ENCODE measurements around the gene ARV1. TPM values are rescaled to one million over a fixed set of nuclear protein-coding genes. Genes with fewer than 3 reads are reported as not detected.

The ARV1 gene
- polyA plus RNA-seq, 1 donor (not counting 4 experiments of a cell fraction or from before 2014, with no cell fraction given): 38.1 TPM

DNA sequence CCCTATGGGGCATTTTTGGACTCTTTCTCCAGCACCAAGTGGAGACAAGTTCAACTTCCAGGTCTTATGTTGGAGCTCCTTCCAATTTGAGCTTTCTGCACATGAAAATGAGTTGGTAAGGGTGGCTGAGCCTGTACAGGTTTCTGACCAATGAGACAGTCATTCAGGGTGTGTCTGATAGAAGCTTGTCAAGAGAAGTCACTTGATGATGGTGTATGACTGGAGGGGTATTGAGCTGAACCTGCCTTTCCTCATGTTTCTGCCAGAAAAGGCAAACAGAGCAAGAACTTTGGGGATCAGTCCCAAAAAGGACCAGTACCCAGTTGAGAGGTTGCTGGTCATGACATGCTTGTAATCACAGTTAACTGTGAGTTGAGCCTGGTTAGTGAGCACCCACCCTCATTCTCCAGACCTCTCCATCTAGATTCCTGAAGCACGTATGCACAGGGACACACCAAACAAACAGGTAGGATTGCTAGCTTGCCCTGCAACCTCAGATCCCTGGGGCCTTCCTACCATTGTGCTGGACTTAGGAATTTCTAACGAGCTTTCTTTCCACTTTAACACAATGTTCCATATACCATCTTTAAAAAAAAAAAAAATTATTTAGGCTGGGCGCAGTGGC, 34.6 kb downstream of the ARV1 start:
- Histone ChIP-seq H3K4me2 (ENCODE audit: control insufficient read depth, extremely low read depth, insufficient read depth, low read depth, low read length) (peak overlapping the region; percentile 54), H3K4me1 (ENCODE audit: control insufficient read depth, extremely low read depth, insufficient read depth, low read length) (peaks cover 36% of the 10 kb centered on the region), H3K79me2 (ENCODE audit: control insufficient read depth, insufficient read depth, low read length) (no peaks in the 10 kb centered on the region), H2AFZ (ENCODE audit: control insufficient read depth, low read length) (no peak overlapping the region), H3K27ac (ENCODE audit: control insufficient read depth, insufficient read depth, low read length) (peak overlapping the region; percentile 70), H3K9me3 (ENCODE audit: control insufficient read depth, low read depth, low read length) (no peaks in the 10 kb centered on the region), H3K4me3 (ENCODE audit: control insufficient read depth in 2 of 3, extremely low read depth in 1 of 3, insufficient read depth in 2 of 3, low read depth in 1 of 3, low read length in 3 of 3) (no peak overlapping the region), H3K36me3 (ENCODE audit: control insufficient read depth in 2 of 2, extremely low read depth in 1 of 2, insufficient read depth in 2 of 2, low read length in 2 of 2) (no peaks in the 10 kb centered on the region), H4K20me1 (ENCODE audit: control insufficient read depth, extremely low read depth, insufficient read depth, low read length) (no peaks in the 10 kb centered on the region), H3K27me3 (ENCODE audit: control insufficient read depth, extremely low read depth, insufficient read depth, low read length) (no peaks in the 10 kb centered on the region), H3K9me1 (ENCODE audit: control insufficient read depth, extremely low read depth, insufficient read depth, low read length) (no peaks in the 10 kb centered on the region), H3K9ac (ENCODE audit: control insufficient read depth, extremely low read depth, insufficient read depth, low read length) (no peak overlapping the region)
- TF ChIP-seq, protein P1, sequence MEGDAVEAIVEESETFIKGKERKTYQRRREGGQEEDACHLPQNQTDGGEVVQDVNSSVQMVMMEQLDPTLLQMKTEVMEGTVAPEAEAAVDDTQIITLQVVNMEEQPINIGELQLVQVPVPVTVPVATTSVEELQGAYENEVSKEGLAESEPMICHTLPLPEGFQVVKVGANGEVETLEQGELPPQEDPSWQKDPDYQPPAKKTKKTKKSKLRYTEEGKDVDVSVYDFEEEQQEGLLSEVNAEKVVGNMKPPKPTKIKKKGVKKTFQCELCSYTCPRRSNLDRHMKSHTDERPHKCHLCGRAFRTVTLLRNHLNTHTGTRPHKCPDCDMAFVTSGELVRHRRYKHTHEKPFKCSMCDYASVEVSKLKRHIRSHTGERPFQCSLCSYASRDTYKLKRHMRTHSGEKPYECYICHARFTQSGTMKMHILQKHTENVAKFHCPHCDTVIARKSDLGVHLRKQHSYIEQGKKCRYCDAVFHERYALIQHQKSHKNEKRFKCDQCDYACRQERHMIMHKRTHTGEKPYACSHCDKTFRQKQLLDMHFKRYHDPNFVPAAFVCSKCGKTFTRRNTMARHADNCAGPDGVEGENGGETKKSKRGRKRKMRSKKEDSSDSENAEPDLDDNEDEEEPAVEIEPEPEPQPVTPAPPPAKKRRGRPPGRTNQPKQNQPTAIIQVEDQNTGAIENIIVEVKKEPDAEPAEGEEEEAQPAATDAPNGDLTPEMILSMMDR (optimal IDR thresholded peaks at IDR 0.05 in 1 of 3, IDR thresholded peaks at IDR 0.05 in 1 of 3, conservative IDR thresholded peaks at IDR 0.05 in 1 of 3; ENCODE audit: extremely low read depth in 1 of 3, insufficient read depth in 2 of 3, low read length in 3 of 3): no peak
- DNase-seq (ENCODE audit: low read depth, low spot score): peak; percentile 59
- FAIRE-seq: peak; percentile 52
- dilution Hi-C loops (cut with MboI; ENCODE audit: extremely low pct_ligation_motif_present, low sequenced_read_pairs): no loop called here

DNA sequence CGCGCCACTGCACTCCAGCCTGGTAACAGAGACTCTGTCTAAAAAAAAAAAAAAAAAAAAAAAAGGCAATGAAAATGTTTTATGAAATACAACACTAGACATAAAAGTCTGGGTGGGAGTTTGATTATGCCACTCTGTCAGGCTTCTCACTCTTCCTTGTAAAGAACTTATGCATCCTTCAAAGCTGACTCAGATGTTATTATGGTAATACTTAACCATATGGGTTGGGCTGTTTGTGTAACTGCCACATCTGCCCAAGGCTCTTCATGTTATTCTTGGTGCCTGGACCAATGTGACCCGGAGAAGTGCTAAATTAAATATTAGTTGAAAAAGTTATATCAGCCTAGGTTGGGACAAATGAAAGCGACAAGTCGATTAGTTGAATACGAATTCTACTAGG, 37.3 kb downstream of the ARV1 start:
- H3K27ac ChIP-seq (ENCODE audit: control insufficient read depth, insufficient read depth, low read length): peak overlapping the region; percentile 95
- H3K36me3 ChIP-seq (ENCODE audit: control insufficient read depth in 2 of 2, extremely low read depth in 1 of 2, insufficient read depth in 2 of 2, low read length in 2 of 2): no peaks in the 10 kb centered on the region
- DNase-seq (ENCODE audit: low read depth, low spot score): no peak
- no peaks in the 10 kb centered on the region for H3K9me1 ChIP-seq (ENCODE audit: control insufficient read depth, extremely low read depth, insufficient read depth, low read length)
- peaks cover 53% of the 10 kb centered on the region for H3K4me1 ChIP-seq (ENCODE audit: control insufficient read depth, extremely low read depth, insufficient read depth, low read length)
- H3K9me3 ChIP-seq (ENCODE audit: control insufficient read depth, low read depth, low read length): no peaks in the 10 kb centered on the region
- H3K4me3 ChIP-seq (ENCODE audit: control insufficient read depth in 2 of 3, extremely low read depth in 1 of 3, insufficient read depth in 2 of 3, low read depth in 1 of 3, low read length in 3 of 3): no peak overlapping the region
- H3K4me2 ChIP-seq (ENCODE audit: control insufficient read depth, extremely low read depth, insufficient read depth, low read depth, low read length): peak overlapping the region; percentile 80
- no peaks in the 10 kb centered on the region for H3K27me3 ChIP-seq (ENCODE audit: control insufficient read depth, extremely low read depth, insufficient read depth, low read length)
- dilution Hi-C loops (cut with MboI; ENCODE audit: extremely low pct_ligation_motif_present, low sequenced_read_pairs): no loop called here
- FAIRE-seq: peak; percentile 51
- no peaks in the 10 kb centered on the region for H3K79me2 ChIP-seq (ENCODE audit: control insufficient read depth, insufficient read depth, low read length)
- peak overlapping the region; percentile 63 for H3K9ac ChIP-seq (ENCODE audit: control insufficient read depth, extremely low read depth, insufficient read depth, low read length)
- no peaks in the 10 kb centered on the region for H4K20me1 ChIP-seq (ENCODE audit: control insufficient read depth, extremely low read depth, insufficient read depth, low read length)
- H2AFZ ChIP-seq (ENCODE audit: control insufficient read depth, low read length): no peak overlapping the region
- TF ChIP-seq EZH2 (IDR thresholded peaks at IDR 0.05; ENCODE audit: low read length): no peak
- TF ChIP-seq, protein P1 (optimal IDR thresholded peaks at IDR 0.05 in 1 of 3, IDR thresholded peaks at IDR 0.05 in 1 of 3, conservative IDR thresholded peaks at IDR 0.05 in 1 of 3; ENCODE audit: extremely low read depth in 1 of 3, insufficient read depth in 2 of 3, low read length in 3 of 3): no peak
